ENCODE results near the gene RNF34. TPM values are rescaled to one million over a fixed set of nuclear protein-coding genes. Genes with fewer than 3 reads are reported as not detected.

The RNF34 gene
- total RNA-seq, 2 donors from 2014 or later = 24.4 to 27.3 TPM

- intact Hi-C loops (cut with DNase I) = no loop called here
- DNase-seq (ENCODE audit: low spot score) = no peak
Measured at GRCh38 chr12:121427556-121428050, 27.7 kb downstream of the RNF34 start.

- intact Hi-C loops (cut with DNase I) = no loop called here
- no peak for DNase-seq (ENCODE audit: low spot score)
Measured at GRCh38 chr12:121428883-121429282, 29.0 kb downstream of the RNF34 start.

DNA sequence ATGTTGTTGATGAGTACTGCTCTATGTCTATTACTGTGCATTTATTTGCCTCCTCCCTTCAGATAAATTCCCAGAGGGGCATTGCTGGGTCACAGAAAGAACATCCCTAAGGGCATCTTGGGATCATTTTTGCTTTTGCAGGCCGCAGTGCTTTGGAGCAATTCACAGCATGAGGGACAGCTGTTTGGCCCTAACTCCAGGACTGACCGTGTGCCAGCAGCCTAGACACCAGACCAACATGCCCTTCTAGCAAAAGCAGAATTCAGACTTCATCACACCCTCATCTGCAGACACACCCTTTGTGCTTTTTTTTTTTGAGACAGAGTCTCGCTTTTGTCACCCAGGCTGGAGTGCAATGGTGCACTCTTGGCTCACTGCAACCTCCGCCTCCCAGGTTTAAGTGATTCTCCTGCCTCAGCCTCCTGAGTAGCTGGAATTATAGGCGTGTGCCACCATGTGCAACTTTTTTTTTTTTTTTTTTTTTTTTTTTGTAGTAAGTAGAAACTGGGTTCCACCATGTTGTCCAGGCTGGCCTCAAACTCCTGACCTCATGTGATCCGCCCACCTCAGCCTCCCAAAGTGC lies 31.0 kb downstream of the RNF34 start:
- intact Hi-C loops (cut with DNase I) = no loop called here
- no peak for DNase-seq (ENCODE audit: low spot score)

DNA sequence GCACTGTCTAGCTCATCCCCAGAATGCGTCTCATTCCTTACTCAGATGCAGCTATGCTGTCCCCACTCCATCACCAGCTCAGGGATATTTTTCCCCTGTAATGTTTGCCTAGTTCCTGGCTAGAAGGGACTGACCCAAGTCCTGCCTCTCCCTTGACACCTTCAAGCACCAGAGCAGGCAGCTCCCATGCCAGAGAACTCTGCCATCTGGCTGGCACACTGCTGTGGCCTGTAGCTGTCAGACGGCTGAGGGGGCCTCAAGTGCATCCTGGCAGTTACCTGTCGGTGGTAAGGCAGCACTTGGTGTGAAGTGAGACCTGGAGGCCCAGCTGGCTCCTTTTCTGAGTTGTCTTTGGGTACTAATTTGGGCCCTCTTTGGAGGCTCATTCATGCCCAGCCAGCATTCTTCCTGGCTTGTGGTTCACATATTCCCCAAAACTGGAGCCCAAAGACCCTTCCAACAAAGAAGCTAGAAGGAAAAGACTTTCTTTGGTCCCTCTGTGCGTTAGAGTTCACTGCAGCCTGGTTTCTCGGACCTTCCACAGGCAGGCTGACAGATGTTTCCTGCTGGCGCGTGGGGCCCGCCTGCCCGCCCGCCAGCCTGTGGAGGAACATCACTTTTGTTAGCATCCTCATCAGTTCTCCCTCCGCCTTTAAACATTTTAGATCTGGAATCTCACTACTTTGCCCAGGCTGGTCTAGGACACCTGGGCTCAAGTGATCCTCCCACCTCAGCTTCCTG lies 33.0 kb downstream of the RNF34 start:
- DNase-seq (ENCODE audit: low spot score) = no peak
- intact Hi-C loops (cut with DNase I) = no loop called here

DNA sequence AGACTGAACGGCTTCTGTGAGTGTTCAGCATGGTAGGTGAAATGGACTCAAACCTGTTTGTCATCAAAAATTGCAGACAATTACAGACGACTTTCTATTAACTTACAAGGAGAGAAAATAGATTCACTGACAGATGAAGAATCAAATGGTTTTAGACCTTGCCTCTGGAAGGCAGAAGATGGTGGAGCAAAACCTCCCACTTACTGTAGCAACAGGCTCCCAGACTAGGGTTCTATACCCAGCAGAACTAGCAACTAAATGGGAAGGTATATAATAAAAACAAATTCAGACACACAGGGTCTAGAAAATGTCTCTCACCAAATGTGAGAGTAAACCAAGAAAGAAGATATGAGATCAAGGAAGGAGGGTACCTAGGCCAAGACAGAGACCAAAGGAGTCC lies 36.8 kb downstream of the RNF34 start:
- intact Hi-C loops (cut with DNase I) = no loop called here
- no peak for DNase-seq (ENCODE audit: low spot score)

DNA sequence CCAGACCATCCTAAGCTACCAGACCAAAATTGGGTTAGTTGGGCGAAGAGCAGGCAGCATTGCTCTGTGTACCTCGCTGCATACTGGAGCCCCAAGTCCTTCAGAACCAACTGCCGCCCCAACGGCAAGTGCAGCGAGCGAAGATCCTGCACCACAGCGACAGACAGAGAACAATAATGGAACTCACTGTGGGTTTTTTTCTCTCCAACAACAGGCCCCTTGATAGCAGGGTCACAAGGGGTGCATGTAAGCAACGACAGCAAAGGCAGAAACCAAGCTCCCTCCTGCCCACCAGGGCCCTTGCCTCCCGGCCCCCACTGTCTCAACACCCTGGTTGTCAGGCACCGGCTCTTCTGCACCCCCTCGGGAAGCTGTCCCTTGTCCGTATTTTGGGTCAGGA lies 39.0 kb downstream of the RNF34 start:
- DNase-seq (ENCODE audit: low spot score) = no peak
- intact Hi-C loops (cut with DNase I) = no loop called here

- intact Hi-C loops (cut with DNase I) = loop anchor here in 1 of 2 donors (10.0 kb wide), 1 partner anchor 105 kb away; no protein-coding TSS in a partner anchor
- no peak for DNase-seq (ENCODE audit: low spot score)
Measured at GRCh38 chr12:121439715-121440114, 39.8 kb downstream of the RNF34 start.

GRCh38 chr12:121440768-121441167 lies 40.9 kb downstream of the RNF34 start:
- DNase-seq (ENCODE audit: low spot score) = no peak
- intact Hi-C loops (cut with DNase I) = loop anchor here in 1 of 2 donors (10.0 kb wide), 1 partner anchor 106 kb away; no protein-coding TSS in a partner anchor

- intact Hi-C loops (cut with DNase I) = loop anchor here in 1 of 2 donors (10.0 kb wide), 1 partner anchor 107 kb away; no protein-coding TSS in a partner anchor
- no peak for DNase-seq (ENCODE audit: low spot score)
Measured at GRCh38 chr12:121441555-121441954, 41.6 kb downstream of the RNF34 start.

- intact Hi-C loops (cut with DNase I) = loop anchor here in 1 of 2 donors (10.0 kb wide), 1 partner anchor 107 kb away; no protein-coding TSS in a partner anchor
- DNase-seq (ENCODE audit: low spot score) = no peak
Measured at GRCh38 chr12:121442028-121442948, 42.4 kb downstream of the RNF34 start.

DNA sequence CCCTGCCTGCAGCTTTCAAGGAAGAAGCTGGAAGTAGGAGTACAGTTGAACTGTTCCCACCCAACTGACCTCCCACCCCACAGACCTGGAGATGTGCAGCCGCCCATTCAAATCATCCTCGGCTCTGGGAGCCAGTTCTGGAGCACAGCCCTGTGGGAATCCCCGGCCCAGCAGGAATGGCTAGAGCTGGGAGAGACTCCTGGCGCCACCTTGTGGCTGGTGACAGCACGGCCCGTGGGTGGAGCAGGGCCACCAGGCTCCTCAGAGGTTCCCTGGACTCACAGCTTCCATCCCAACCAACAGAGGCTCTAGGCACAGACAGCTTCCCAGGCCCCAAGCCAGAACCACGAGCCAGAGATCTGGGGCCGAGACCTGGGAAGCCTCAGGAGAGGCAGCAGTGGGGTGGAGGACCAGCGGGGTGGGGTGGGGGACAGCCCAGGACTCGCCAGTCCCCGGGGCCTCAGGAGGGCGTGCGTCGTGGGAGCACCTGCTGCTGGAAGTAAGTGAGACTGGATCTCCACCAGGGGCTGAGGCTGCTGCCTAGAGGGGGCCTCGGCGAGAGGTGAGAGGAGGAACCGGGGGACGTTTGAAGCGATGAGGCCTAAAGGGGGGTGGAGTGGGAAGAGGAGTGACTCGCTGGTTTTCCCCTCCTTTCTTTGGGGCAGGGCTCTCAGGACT lies 43.4 kb downstream of the RNF34 start:
- DNase-seq (ENCODE audit: low spot score) = peak; percentile 96
- intact Hi-C loops (cut with DNase I) = loop anchor here in 1 of 2 donors (10.0 kb wide), 1 partner anchor 109 kb away; no protein-coding TSS in a partner anchor

- intact Hi-C loops (cut with DNase I) = loop anchor here in 1 of 2 donors (10.0 kb wide), 1 partner anchor 109 kb away; no protein-coding TSS in a partner anchor
- DNase-seq (ENCODE audit: low spot score) = no peak
Measured at GRCh38 chr12:121443911-121444841, 44.3 kb downstream of the RNF34 start.

DNA sequence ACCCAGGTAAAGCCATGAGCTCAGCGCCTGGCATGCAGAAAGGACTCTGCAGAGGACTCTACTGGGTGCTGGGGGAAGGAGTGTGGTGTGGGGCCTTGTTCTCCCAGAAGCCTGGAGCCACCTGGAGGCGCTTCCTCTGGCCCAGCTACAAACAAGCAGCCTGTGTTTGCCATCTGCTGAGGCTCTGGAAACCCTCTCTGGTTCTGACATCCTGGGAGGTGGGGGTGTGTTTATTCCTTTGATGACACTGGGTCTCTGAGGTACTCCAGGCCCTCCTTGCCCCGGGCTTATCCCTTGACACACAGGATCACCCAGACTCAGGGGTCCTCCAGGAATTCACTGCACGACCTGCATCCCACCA lies 44.9 kb downstream of the RNF34 start:
- DNase-seq (ENCODE audit: low spot score) = no peak
- intact Hi-C loops (cut with DNase I) = loop anchor here (5.0 to 10.0 kb wide), 2 partner anchors 110 to 113 kb away; no protein-coding TSS in a partner anchor

DNA sequence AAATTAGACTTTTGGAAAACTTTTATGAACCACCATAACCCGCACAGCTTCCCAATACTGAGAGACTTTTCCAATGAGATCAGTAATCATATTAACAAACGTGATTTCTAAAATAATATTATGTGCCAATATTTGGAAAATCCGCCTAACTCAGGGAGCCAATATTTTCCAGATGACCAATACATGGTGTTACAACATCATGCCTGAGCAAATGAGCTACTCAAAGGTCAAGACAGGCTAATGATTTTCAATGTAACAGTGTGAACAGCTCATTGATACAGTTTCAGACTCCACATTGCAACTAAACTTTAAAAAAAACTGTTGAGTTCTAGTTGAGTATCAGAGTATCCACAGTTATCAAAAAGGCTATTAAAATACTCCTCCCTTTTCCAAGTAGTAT lies 46.8 kb downstream of the RNF34 start:
- no peak for DNase-seq (ENCODE audit: low spot score)
- intact Hi-C loops (cut with DNase I) = loop anchor here (5.0 to 10.0 kb wide), 2 partner anchors 112 to 114 kb away; no protein-coding TSS in a partner anchor

DNA sequence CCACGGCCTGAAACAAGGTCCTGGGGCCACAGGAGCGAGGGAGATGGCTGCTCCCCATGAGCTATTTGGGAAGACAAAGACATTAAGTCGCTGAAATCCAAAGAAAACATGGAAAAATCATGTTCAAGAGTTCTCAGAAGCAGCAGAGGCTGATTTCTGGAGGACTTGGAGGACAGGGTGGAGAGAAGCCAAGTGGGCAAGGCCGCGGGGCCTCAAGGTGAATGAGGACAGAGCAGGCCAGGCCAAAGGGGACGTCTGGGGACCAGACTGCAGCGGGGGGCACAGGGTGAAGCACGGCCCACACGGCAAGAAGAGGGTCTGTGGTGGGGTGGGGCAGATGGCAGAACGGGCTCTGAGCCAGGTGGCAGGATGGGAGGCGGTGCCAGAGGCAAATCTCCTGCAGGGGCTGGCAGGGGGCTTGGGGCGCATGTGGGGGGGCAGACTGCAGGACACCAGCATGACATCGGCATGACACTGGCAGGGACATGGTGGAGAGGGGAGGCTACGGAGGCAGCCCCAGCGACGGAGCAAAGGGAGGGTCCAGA lies 48.9 kb downstream of the RNF34 start:
- DNase-seq (ENCODE audit: low spot score) = no peak
- intact Hi-C loops (cut with DNase I) = loop anchor here (5.0 to 10.0 kb wide), 2 partner anchors 114 to 117 kb away; no protein-coding TSS in a partner anchor

- intact Hi-C loops (cut with DNase I) = no loop called here
- DNase-seq (ENCODE audit: low spot score) = no peak
Measured at GRCh38 chr12:121451961-121452339, 52.0 kb downstream of the RNF34 start.

- intact Hi-C loops (cut with DNase I) = no loop called here
- DNase-seq (ENCODE audit: low spot score) = no peak
Measured at GRCh38 chr12:121452340-121452984, 52.5 kb downstream of the RNF34 start.

Data from posterior vena cava (tissue), 2 donors.